Effector CD8-positive, alpha-beta T cell (primary cell): ENCODE measurements around the gene DOP1B.
"Not testable (repeated sequence)": the region's sequence is repeated elsewhere in the genome, so short reads cannot be mapped to it uniquely, and the experiment has no call there.

Source experiments
- DNase-seq: peaks from one replicate; lab custom pipeline; 2025; lab: John Stamatoyannopoulos, UW

Gene DOP1B

DNA sequence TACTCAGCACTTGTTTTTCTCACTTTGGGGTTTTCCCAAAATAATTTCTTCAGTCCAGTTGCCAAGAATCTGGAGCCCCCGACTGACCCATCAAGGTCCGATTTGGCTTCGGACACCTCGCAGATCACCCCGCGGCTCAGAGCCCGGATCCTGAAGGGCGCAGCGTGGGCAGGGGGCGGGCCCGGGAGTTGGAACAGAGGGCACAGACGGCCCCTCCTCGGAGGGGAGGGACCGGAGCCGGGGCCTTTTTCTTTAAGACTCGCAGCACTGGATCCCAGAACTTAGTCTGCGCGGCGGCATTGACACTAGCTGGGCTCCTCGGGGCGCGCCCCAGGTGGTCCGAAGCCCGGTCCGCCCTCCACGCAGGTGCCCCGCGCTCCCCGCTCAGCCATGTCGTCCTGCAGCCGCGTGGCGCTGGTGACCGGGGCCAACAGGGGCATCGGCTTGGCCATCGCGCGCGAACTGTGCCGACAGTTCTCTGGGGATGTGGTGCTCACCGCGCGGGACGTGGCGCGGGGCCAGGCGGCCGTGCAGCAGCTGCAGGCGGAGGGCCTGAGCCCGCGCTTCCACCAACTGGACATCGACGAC, 21.7 kb upstream of the DOP1B start, which contains the start of gene CBR3:
Gene CBR3, plus strand, starts transcription at position 277 of the 588 bp plus-strand sequence. Its CDS starts 114 bp downstream, at position 391.
- DNase-seq: peak; percentile 47

GRCh38 chr21:36135391-36136102, 21.1 kb upstream of the DOP1B start:
- DNase-seq: peak; percentile 19

DNA sequence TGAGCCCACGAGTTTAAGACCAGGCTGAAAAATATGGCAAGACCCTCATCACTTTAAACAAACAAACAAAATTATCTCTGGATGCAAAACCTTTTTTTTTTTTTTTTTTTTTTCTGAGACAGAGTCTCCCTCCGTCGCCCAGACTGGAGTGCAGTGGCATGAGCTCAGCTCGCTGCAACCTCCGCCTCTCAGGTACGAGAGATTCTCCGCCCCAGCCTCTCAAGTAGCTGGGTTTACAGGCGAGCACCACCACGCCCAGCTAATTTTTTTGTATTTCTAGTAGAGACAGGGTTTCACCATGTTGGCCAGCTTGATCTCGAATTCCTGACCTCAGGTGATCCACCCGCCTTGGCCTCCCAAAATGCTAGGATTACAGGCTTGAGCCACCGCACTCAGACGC, 16.8 kb upstream of the DOP1B start:
- DNase-seq: not testable (repeated sequence)

- DNase-seq: peak; percentile 80
Measured at GRCh38 chr21:36141513-36141925, 15.1 kb upstream of the DOP1B start.

GRCh38 chr21:36144233-36144632, 12.4 kb upstream of the DOP1B start:
- not testable (repeated sequence) for DNase-seq

GRCh38 chr21:36145259-36145658, 11.4 kb upstream of the DOP1B start:
- DNase-seq: no peak

- no peak for DNase-seq
Measured at GRCh38 chr21:36147911-36148310, 8.7 kb upstream of the DOP1B start.

DNA sequence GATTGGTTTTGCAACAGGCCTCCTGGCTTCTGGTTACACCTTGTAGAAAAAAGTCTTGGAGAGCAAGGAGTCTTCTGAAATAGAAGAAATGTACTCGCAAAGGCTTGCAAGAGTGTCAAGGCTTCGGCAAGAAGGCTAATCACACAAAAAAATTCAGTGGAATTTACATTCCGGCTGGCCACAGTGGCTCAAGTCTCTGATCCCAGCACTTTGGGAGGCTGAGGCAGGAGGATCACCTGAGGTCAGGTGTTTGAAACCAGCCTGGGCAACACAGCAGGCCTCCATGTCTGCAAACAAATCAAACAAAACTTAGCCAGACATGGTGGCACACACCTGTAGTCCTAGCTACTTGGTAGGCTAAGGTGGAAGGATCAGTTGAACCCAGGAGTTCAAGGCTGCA, 7.7 kb upstream of the DOP1B start:
- DNase-seq: no peak

DNA sequence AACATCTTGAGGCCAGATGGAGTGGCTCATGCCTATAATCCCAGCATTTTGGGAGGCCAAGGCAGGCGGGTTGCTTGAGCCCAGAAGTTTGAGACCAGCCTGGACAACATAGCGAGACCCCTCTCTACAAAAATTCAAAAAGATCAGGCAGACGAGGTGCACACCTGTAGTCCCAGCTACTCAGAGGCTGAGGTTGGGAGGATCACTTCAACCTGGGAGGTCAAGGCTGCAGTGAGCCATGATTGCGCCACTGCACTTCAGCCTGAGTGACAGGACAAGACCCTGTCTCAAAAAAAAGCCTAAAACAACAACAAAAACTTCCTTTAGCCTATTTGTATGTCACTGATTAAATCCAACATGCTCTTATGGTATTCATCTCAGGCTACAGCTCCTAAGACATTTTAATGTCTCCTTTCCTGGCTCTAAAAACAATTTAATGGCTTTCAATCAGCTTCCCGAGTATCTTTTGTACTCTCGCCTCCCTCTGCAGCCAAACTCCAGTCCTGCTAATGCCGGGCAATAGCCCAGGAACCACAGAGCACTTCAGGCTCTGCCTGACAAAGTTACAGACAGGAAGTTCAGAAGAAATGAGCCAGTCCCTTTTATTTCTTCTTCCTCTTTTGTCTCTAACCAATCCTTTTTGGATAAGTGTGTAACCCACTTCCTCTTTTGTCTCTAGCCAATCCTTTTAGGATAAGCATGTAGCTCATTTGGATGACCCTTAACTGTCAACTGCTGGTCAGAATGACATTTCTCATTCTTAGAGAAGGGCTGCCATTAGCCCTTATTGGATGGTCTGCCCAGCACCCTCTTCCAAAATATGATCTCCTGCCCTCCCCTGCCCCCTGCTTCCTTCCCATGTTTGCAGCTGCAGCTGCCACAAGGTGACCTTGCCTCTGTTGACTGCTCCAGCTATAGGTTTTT, 6.6 kb upstream of the DOP1B start:
- DNase-seq: no peak

GRCh38 chr21:36155603-36156338, 853 bp upstream of the DOP1B start:
- DNase-seq: no peak

- peak; percentile 100 for DNase-seq
Measured at GRCh38 chr21:36156339-36156814, 247 bp upstream of the DOP1B start.

- no peak for DNase-seq
Measured at GRCh38 chr21:36159356-36159921, 2.8 kb downstream of the DOP1B start.

- DNase-seq: no peak
Measured at GRCh38 chr21:36160850-36161178, 4.2 kb downstream of the DOP1B start.

DNA sequence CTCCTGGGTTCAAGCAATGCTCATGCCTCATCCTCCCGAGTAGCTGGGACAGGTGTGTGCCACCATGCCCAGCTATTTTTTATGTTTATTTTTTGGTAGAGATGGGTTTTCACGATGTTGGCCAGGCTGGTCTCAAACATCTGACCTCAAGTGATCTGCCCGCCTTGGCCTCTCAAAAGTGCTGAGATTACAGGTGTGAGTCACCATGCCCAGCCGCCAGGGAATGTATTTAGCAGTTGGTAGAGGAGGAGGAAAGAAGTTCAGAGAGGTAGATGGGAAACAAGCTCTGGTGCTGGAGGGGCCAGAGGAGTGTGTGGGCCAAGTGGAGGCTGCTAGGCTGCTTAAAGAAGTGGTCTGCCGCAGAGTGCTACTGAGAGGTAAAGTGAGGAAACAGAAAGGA, 6.0 kb downstream of the DOP1B start:
- no peak for DNase-seq

GRCh38 chr21:36163750-36164741, 7.4 kb downstream of the DOP1B start:
- DNase-seq: no peak

DNA sequence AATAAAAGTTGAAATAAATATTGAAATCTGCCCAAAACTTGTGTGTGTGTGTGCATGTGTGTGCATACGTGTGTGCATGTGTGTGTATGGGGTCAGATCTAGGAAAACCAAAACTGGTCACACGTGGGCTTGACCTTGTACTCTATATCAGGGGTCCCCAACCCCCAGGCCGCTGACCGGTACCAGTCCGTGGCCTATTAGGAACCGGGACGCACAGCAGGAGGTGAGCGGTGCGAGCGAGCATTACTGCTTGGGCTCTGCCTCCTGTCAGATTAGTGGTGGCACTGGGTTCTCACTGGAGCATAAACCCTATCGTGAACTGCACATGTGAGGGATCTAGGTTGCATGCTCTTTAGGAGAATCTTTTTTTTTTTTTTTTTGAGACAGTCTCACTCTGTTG, 8.7 kb downstream of the DOP1B start:
- DNase-seq: no peak

- no peak for DNase-seq
Measured at GRCh38 chr21:36166705-36167104, 10.1 kb downstream of the DOP1B start.

GRCh38 chr21:36167541-36167940, 10.9 kb downstream of the DOP1B start:
- no peak for DNase-seq

GRCh38 chr21:36169470-36170128, 13.0 kb downstream of the DOP1B start:
- DNase-seq: no peak

DNA sequence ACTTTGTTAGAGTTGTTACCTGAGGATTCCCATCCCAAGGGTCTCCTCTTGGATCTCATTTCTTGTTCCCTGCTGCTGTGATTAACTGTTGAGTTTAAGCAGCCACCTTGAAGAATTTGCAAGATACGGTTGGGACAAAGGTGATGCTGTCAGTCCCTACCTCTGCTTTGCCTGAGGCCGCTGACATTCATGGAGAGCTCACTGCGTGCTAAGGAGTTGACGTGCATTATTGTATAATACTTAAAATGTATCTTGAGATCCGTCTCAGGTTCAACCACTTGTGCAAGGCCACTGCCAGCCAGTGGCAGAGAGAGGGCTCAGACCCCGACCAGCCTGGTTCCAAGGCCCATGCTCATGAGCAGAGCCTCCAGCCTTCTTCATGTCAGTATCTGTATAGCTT, 14.2 kb downstream of the DOP1B start:
- DNase-seq: no peak
